Embryonic facial prominence (tissue), 1 donor: Measurements from ENCODE around the gene ANXA2.
"Not testable (repeated sequence)": the region's sequence is repeated elsewhere in the genome, so short reads cannot be mapped to it uniquely, and the experiment has no call there.

Experiments used
- DNase-seq: peaks from one replicate; pipeline ENCODE4 v3.0.0-alpha.2; 2016; ENCODE audit errors: extremely low spot score

The ANXA2 gene

DNA sequence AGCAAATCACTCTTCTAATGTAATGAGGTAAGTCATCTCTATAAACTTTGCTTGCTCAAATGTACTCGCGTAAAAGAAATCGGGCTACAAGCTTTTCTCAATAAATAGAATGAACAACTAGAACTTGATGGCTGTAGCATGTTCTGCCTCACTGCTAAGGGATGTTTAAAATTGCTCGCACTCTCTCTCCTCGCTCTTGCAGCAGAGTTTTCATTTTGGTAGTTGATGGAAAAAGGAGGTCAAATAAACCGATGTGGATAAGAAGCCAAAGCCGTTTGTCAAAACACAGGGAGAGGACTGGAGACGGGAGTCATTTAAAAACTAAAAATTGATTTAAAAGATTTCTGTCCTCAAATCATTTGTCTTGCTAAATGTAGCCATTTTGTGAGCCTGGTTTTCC lies 53.3 kb downstream of the ANXA2 start:
- DNase-seq, result no peak

DNA sequence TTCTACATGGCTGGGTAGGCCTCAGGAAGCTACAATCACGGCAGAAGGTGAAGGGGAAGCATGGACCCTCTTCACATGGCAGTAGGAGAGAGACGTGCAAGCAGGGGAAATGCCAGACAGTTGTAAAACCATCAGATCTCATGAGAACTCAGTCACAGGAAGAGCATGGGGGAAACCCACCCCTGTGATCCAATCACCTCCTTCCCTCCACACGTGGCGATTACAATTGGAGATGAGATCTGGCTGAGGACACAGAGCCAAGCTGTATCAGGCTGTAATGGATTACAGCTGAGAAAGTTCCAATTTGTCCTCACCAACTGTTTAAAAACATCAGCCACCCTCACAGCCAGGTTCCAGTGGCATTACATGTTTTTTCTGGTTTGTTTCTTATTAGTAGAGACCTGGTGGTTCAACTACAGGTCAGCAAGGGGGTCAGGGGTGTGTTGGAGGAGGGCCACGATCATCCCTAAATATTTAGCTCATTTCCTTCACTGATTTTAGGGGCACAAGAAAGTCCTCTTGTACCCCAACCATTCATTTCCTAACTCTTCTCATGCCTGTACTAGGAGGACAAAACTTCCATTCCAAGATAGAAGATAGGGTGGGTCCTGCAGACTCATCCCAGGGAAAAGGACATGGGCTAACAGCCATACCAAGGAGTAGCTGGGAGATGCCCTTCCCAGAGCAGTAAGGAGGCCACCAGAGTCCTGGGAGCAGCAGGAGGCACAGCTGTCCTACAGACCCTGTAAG lies 54.4 kb downstream of the ANXA2 start:
- DNase-seq, result no peak

DNA sequence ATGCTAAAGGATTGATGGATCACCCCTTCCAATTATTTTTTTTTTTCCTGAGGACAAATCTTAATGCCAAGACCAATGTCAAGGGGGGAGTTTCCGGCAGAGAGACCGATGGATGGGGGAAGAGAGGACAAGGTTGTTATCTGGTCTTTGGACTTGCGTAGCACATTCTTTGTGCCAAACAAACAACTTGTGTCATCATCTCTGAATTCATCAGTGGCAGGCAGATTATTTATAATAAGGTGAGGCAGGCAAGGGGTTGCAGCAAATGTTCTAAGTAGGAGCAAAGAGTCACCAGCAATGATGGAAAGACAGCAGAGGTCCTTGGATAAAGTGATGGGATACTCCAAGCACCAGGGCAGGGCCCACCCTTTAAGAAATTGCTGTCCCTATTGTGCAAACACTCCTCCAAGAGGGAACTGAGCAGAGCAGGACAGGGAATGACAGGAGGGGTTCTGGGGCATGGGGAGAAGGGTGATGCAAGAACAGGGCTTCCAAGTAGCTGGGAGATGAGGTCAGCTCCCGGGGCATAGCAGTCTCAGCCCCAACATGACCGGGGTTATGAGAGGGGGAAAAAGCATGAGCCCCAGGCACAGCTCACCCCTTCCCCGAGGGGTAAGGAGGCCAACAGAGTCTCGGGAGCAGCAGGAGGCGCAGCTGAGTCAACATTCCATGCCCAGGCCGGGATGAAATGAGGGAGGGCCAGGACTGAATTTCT lies 57.4 kb downstream of the ANXA2 start:
- DNase-seq, result no peak

DNA sequence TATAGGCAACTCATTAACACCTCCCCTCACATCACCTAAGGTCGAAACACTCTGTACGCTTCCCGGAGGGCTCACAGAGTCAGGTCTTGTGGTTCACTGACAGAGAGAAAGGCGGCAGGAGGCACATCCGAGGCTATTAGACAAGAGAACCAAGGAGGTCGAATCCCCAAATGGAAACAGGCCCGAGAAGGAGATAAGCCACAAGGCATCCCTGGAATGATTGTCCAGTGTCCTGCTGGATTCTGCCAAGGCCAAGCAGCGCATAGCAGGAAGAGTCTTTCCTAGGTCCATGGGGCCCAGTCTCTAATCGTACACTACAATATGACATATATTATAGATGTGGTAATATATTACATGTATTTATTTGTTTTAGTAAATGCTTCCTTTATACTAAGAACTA lies 58.5 kb downstream of the ANXA2 start:
- no peak for DNase-seq

DNA sequence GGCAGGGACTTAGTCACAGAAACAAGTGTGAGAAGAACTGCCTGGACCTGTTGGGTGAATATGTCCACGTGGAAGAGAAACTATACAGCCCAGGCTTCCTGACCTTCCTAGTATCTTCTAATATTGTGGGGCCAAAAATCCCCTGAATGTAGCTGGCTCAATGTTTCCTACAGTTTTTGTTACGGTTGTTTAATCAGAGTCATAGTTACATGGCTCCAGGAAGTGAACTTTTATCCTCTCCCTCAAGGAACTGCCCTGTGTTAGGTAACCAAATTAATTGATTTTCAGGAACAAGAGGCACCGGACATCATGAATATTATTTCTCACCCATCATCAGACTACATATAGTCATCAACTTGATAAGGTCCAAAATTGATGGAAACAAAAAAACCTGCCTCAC lies 59.0 kb downstream of the ANXA2 start:
- DNase-seq, result no peak

DNA sequence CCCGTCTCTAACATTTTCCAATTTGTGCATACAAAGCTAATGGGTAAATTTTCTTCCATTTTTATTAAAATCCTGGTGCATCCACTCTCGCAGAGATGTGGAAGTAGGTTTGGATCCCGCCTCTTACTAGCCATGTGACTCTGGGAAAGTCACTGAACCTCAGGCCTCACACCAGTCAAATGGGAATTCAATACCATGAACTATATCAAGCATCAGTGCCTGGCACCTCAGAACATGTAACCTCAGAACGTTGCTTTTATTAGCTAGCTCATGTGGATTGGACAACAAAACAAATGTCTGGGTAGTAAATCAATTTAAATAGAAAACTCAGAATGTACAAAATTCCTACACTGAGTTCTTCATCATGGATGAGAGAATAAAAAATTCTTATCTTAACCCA lies 60.7 kb downstream of the ANXA2 start:
- DNase-seq, result no peak

DNA sequence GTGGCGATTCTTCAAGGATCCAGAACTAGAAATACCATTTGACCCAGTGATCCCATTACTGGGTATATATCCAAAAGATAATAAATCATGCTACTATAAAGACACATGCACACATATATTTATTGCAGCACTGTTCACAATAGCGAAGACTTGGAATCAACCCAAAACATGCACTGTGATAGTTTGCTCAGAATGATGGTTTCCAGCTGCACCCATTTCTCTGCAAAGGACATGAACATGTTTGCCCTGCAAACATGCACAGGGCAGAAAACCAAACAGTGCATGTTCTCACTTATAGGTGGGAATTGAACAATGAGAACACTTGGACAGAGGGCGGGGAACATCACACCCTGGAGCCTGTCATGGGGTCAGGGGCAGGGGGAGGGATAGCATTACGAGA lies 62.5 kb downstream of the ANXA2 start:
- not testable (repeated sequence) for DNase-seq

DNA sequence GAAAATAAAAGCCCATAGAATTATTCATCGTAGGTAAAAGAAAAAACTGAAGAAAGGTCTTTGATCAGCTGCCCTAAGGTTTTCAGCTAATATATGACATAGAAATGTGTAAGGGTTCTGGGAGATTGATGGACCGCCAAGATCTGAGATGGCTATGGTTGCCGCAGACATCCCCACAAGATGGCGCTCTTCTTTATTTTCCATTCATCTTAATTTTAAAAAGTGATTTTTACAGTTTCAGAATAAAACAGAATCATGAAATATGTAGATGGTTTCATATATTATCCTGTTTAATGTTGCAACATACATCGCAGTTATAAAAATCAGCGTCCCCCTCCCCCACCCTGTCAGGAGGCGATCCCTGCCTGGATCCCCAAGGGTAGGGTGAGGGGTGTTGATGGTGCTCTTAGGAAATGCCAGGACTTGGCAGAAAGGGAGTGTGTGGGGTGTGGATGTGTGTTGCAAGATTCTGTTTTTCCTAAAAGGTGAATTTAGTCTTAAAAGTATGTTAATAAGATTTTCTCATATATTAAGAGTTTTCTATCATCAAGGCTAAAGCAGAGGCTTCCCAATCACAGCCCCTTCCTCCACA lies 68.8 kb downstream of the ANXA2 start:
- no peak for DNase-seq

DNA sequence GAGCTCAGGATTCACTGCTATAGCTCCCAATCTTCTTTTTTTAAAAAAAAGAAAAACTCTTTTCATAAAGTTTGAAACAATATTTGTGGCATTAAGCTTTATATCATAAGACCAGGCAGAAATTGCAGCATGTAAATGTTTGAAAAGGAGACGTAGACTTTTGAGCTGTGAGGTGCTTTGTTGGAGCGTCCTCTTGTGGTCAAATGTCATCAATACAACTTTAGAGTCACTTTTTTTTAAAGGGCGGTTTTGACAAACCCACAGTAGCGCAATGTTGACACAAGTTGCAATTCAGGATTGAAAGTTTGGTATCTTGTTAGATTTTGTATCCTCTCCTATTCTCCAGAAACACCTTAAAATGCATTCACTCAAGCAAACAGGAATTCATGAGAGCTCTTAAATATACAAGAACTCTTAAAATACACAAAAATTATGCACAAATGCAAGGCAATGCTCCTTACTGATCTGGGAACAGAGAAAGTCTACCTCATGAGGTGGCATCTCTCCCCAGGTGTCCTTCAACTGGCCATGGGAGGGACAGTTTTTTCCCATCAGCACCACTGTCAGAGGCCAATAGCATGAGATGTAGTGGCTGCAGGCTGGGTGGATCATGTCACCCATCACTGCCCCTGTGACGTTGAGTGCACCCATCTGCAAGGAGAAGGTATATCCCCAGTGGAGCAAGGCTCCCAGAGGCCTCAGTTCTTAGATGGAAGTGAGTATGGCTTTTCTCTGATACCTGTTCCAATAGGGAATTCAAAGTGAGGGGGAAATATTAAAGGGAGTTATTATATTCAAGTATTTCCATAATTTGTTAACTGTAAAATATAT lies 70.7 kb downstream of the ANXA2 start:
- peak; percentile 71 for DNase-seq

DNA sequence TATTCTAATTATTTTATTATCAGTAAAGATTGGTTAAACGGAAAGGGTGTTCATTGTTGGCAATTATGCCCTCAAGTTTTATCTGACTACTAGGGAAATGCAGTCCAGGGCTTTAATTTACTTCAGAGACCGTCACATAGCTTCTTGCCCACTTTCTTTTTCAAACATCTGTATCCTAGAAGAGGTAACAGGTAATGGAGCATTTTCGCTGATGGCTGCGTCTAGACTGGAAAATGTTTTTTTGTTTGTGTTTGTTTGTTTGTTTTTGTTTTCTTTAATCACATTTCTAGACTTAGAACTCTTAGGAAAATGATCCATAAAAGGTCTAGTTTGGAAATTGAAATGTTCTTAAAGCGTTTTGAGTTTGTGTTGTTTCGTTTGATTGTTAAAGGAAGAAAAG lies 71.4 kb downstream of the ANXA2 start:
- no peak for DNase-seq

DNA sequence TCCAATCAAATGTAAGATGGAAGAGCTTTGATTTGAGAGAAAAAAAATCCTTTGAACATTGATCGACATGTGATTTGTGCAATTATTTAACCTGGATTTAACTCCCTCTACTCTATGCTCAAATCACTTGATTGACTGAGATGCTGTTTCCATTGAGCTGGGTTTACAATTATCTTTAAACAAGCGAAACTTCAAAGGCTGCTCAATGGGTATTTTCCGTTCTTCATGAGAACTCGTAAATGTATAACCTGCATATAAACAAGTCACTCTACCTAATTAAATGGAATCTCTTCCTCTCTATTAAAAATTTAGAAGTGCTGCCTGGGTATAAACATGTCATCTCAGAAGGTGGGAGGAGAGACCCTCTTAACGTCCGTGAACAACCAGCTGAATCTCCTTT lies 71.9 kb downstream of the ANXA2 start:
- no peak for DNase-seq

DNA sequence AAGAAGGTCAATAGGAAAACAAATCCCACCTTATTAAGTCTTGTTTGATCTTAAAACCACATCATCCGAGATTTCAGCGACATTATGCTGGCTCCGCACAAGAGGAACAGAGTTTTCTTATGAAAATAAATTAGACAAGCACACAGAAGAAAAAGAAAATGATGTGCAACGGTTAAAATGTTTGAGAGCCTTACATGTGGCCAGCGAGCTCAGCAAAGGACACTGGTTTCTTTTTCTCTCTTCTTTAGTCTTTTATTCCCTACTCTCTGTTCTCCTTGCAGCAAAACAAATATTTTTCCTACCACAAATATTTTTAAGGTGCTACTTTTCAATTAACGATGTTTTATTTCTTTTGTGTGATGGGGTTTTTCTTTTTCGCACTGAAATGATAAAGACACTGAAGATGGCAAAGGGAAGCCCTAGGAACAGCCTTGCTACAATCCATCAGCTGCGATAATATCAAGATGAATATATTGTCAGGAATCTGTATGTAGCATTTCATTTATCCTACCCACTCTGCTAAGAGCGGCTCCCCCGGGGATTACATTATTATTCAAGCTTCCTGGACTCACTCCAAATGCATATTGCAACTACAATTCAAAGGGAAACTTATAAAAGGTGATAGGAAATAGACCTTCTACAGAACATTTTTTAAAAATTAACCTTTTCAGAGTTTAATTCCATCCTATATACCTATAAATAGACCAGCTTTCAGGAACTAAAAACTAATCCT lies 72.9 kb downstream of the ANXA2 start:
- DNase-seq, result no peak

DNA sequence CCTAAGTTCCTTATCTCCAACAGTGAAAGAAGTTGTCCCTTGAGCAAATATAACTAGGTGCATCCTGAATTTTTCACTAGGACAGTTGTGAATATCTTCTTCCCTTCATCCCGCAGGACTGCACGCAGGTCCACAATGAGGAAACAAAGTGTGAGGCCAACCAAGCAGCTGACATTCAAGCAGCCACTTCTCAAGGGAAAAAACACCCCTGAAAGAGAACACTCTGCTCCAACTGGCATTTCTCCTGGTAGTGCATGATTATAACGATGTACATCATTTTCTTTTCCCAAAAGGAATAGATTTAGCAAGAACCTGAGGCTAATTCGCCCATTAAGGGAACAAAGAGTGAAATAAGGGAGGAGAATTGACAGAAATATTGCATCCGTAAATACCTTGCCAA lies 74.5 kb downstream of the ANXA2 start:
- no peak for DNase-seq

DNA sequence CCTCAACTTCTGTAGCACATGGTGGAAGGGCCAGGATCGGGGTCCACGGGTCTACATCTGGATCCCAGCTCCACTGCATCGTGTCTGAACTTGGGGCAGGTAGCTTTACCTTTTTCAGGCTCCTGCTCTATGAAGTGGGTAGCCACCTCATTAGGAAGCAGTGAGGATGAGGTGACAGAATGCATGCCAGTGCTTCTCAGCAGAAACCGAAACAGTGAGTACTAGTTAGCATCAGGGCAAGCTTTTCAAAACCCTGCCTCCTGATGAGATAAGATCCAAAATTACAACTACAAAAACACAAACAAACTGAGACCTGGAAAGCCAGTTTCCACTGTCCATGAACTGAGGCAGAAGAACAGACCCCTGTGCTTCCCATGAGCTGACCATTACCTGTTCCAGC lies 77.4 kb downstream of the ANXA2 start:
- no peak for DNase-seq

DNA sequence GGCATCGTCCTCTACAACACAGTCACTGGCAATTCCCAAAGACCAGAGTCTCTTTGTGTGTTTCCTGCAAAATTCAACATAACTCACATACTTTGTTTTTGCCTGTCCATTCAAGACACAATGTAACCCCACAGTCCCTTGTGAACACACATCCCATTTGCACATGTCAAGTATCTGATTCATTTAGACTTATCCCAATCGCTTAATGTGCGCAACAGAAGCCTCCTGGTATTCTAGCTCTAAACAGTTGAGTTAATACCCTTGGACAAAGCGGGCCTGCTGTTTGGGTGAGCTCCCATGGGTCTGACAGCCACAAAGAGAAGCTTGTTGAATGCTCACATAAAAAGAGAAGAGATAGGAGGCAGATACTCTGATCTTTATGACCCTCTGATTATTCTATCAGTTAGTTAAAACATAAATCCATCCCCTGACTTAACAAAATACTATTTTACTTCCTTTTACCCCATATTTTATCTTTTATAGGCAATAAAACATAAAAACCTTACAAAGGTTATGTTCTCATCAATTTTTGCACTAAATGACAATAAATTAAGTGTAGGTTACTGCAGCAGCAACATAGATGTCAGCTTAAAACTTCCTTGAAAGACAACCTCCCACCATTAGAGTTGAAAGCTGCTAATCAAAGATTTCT lies 79.4 kb downstream of the ANXA2 start:
- no peak for DNase-seq

DNA sequence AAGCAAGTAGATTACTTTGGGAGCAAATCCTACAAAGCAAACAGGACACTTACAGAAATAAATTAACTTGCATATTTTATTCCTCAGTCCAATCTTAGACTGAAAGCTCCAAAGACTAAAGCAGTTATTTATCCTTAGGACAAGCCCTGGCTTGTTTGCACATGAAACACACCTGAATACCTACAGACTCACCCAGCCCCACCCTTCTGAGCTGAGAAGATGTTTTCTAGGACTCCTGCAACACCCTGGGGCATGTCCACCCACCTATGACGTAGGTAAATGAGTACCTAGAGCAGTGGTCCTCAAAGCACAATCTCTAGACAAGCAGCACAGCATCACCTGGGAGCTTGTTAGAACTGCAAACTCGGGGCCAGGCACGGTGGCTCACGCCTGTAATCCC lies 80.8 kb downstream of the ANXA2 start:
- no peak for DNase-seq

DNA sequence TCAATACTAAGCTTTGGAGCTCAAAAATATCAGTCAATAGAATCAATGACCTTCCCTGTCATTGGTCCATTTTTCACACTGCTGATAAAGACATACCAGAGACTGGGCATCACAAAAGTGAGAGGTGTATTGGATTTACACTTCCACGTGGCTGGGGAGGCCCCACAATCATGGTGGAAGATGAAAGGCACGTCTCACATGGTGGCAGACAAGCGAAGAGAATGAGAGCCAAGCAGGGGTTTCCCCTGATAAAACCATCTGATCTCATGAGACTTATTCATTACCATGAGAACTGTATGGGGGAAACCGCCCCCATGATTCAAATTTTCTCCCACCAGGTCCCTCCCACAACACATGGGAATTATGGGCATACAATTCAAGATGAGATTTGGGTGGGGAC lies 81.9 kb downstream of the ANXA2 start:
- no peak for DNase-seq

DNA sequence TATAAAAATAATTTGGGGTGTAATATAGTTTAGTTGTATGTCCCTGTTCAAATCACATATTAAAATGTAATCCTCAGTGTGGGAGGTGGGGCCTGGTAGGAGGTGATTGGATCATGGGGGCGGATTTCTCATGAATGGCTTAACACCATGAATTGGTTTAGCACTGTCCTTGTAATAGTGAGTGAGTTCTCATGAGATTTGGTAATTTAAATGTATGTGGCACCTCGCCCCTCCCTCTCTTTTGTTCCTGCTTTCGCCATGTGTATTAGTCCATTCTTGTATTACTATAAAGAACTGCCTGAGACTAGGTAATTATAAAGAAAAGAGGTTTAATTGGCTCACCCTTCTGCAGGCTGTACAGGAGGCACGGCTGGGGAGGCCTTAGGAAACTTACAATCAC lies 83.9 kb downstream of the ANXA2 start:
- no peak for DNase-seq

DNA sequence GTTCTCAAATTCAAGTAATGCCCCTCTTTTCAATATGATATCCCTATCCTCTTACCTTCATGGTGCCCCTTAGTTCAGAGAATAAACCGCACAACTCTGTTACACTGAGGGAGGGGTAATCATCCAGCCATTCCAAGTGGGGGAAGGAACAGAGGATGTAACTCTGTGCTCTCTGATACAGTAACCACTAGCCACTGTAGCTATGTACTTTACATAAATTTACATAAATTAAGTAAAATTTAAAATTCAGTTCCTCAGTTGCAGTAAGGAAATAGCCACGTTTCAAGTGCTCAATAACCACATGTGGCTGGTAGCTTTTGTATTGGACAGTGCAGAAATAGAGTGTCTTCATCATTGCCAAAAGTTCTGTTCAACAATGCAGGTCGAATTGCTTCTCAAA lies 90.8 kb downstream of the ANXA2 start:
- no peak for DNase-seq

DNA sequence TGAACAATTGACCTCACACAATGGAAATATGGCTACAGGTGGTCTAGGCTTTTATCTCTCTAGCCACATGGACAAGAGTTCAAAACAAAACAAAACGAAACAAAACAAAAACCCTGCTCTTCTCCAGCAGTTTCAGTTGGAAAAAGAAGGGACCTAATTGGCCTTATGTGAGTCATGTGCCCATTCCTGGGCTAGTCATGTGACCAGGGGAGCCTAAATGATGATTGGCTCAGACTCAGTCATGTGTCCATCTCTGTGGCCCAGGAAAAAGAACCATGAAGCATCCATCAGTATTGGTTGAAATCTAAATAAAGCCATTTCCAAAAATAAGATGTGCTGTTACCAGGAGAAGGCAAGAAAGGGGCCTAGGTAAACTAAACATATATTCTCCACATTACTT lies 96.8 kb downstream of the ANXA2 start:
- DNase-seq, result no peak

DNA sequence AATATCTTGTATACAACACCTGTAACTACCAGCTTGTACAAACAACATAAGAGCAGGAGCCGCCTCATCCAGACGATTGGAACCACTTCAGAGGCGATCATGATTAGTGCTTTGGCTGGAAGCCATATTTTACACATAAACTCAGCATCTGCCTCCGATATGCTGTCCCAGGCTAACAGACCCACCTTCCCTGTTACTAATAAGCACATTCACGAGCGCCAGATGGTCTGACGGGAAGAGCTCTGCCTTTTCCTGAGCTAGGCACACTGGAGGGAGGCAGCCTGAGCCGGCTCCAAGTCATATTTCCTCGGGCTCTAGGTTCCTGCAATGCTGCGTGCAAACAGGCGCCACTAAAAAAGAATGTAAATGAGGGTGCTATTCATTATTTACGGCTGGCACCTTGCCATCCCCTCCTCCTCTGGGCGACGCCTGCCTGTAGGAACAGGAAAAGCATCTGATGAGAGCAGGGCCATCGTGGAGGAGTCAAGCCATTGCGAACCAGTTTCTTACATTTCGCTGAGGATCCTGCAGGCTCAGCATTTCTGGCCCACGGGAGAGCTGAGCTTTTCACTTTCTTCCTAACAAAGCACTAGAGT lies 98.2 kb downstream of the ANXA2 start:
- no peak for DNase-seq
